Activated CD4-positive, alpha-beta T cell treated with anti-CD3 and anti-CD28 coated beads, Interleukin-2, amount 10 ng/mL, durations not matched to agents 7 days and 5 days (primary cell): ENCODE results near the gene UBR4. TPM values are rescaled to one million over a fixed set of nuclear protein-coding genes. Genes with fewer than 3 reads are reported as not detected.

ENCODE experiments used
- CTCF ChIA-PET: fragments of 350-600 bp; sonication (Branson Sonifier 250); formaldehyde crosslinking; loops from one replicate; lab custom pipeline; 2021; ENCODE audit warnings: antibody characterized with exemption; lab: Charles Lee
- POLR2A ChIA-PET: fragments of 350-600 bp; sonication (Branson Sonifier 250); formaldehyde crosslinking; loops from one replicate; lab custom pipeline; 2021; ENCODE audit warnings: antibody characterized with exemption; lab: Charles Lee
- DNase-seq: peaks from one replicate; pipeline ENCODE4 v3.0.0-alpha.2; 2020
- H3K27ac Mint-ChIP-seq: one replicate; pipeline ENCODE4 v1.8.0; 2021; ENCODE audit warnings: mild to moderate bottlenecking, moderate library complexity, mixed read lengths
- H3K27me3 Mint-ChIP-seq: one replicate; pipeline ENCODE4 v1.8.0; 2021; ENCODE audit warnings: mixed read lengths
- H3K36me3 Mint-ChIP-seq: one replicate; pipeline ENCODE4 v1.8.0; 2021; ENCODE audit warnings: low read depth, mixed read lengths
- H3K4me1 Mint-ChIP-seq: one replicate; pipeline ENCODE4 v1.8.0; 2021; ENCODE audit warnings: mixed read lengths
- H3K4me3 Mint-ChIP-seq: one replicate; pipeline ENCODE4 v1.8.0; 2021; ENCODE audit warnings: mild to moderate bottlenecking, moderate library complexity, mixed read lengths
- H3K9me3 Mint-ChIP-seq: one replicate; pipeline ENCODE4 v1.8.0; 2021; ENCODE audit warnings: mixed read lengths
- total RNA-seq, 2 experiments: library from RNA; stranded (reverse); gene quantifications; one replicate each; pipeline ENCODE4 v1.2.3, GENCODE V29; 2021

UBR4 gene
- total RNA-seq, 2 experiments from 2014 or later, result 116 to 125 TPM

DNA sequence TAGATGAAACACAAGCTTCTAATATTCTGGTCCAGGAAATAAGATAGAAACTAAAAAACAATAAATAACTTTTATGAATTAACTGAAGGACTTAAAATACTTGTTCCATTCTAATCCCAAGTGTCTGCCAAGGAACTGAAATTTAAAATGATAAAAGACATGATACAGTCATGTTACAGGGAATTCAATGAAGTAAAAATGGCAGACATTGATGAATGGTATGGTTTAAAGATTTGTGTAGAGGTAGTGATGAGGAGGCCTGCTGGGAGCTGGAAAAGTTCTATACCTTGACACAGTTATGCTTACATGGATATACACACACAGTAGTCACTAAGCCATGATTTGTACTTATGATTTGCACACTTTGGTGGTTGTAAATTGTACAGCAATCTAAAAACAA, 2.1 kb upstream of the UBR4 start:
- no peaks in the 10 kb centered on the region for H3K27me3 Mint-ChIP-seq
- peak overlapping the region; percentile 35 for H3K4me3 Mint-ChIP-seq
- peaks cover 59% of the 10 kb centered on the region for H3K4me1 Mint-ChIP-seq
- ChIA-PET POLR2A (no interaction called here), CTCF (interaction anchor here (1.3 kb wide), 1 partner anchor 39 kb away, joined by 3 read pairs; the partner anchor contains the start of genes EMC1 and MRTO4)
- H3K9me3 Mint-ChIP-seq, result no peaks in the 10 kb centered on the region
- H3K36me3 Mint-ChIP-seq, result peaks cover 26% of the 10 kb centered on the region
- H3K27ac Mint-ChIP-seq, result peak overlapping the region; percentile 36
- DNase-seq, result no peak

DNA sequence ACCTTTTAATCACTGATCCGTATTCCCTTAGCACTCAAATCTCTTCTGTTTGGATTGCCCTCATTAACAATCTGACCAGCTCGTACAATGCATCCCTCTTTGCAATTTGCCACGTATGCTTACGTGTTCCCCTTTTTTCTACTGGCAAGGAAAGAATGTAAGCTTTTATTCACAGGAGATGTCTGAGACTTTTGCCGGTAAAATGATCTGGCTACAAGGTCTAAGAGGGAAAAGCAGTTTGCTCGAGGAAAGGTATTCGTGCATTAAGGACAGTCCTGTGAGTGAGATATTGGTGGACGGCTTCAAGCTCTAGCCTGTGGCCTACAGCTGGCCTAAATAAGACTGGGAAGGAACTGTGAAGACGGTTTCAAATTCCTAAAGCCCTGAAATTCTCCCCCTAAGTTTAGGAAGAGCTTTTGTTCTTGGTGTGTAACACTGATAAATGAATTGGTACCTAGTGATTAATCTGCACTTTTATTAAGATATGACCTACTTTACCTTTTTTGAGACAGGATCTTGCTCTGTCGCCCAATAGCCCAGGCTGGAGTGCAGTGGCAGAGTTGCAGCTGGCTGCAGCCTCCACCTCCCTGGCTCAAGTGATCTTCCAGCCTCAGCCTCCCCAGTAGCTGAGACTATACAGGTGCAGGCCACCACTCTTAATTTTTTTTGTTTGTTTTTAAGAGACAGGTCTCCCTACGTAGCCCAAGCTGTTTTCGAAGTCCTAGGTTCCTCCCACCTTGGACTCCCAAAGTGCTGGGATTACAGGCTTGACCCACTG, 895 bp upstream of the UBR4 start:
- Mint-ChIP-seq H3K9me3 (no peaks in the 10 kb centered on the region), H3K4me3 (peak overlapping the region; percentile 93), H3K27ac (peak overlapping the region; percentile 97), H3K36me3 (peaks cover 27% of the 10 kb centered on the region), H3K4me1 (peaks cover 69% of the 10 kb centered on the region), H3K27me3 (no peaks in the 10 kb centered on the region)
- DNase-seq, result no peak
- ChIA-PET POLR2A (no interaction called here), CTCF (interaction anchor here (1.1 to 1.3 kb wide), 7 partner anchors 9 to 327 kb away, joined by 3 to 5 read pairs (median 3); partner anchors contain the start of genes EMC1 and MRTO4)

DNA sequence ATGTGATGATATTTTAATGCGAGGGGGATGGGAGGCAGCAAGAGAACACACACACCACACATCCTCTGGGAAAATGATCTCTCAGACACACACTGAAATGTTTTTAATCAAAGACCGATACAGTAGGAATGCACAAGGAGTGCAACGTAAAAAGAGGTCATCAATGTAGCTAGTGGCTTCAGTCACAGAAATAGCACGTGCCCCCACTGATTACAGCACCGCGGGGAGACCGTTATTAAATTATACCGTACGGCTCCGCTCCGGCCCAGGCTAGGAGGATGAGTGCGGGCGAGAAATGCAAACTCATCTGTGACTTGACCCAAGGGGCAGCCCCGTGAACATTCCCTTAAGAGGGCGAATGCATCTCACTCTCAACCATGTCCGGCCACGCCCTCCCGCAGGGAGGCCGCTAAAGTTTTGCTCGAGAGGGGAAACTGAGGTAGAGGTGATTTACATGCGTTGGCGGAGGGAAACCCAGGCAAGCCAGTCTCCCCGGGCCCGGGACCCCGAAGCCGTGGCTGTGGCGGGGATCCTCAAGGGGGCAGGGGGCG, 552 bp downstream of the UBR4 start:
- peaks cover 28% of the 10 kb centered on the region for H3K36me3 Mint-ChIP-seq
- peaks cover 77% of the 10 kb centered on the region for H3K4me1 Mint-ChIP-seq

DNA sequence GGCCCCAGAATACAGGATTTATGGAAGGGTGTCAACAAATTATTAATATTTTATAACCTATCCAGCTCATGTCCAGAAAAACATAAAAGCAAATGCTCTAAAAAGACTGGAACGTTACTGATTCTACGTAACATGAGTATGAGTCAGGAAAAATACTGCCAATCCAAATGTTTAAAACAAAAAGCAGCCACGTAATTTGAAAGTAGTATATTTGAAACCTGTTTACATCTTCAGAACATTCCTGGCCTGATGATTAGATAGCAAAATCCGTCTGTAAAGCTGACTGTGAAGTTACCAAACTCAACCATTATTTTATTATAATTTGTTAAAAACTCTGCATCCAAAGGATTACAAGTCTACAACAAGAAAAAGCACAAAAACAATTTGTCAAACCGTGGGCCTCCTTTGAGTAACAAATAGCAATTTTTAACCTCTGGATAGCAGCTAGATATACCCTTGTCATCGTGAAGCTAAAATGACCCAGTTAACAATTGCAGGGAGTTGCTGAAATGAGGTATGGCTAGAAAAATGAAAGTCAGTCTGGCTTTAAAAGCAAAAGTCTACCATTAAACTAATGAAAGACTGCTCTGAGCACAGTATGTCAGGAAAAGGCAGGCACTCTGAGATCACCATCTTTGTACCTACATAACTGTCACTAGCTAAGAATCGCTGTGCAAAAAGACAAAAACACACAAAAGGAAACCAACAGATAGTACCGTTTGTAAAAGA, 1.2 kb downstream of the UBR4 start:
- Mint-ChIP-seq H3K4me3 (peak overlapping the region; percentile 93), H3K36me3 (peaks cover 25% of the 10 kb centered on the region), H3K27me3 (no peaks in the 10 kb centered on the region), H3K9me3 (no peaks in the 10 kb centered on the region), H3K27ac (peak overlapping the region; percentile 97), H3K4me1 (peaks cover 74% of the 10 kb centered on the region)
- ChIA-PET CTCF (interaction anchor here (0.8 to 3.2 kb wide), 6 partner anchors 10 to 296 kb away, joined by 3 to 12 read pairs (median 5); no protein-coding TSS in a partner anchor), POLR2A (no interaction called here)
- DNase-seq, result no peak

More for the DNA sequence above, 552 bp downstream of the UBR4 start:
- peak overlapping the region; percentile 93 for H3K4me3 Mint-ChIP-seq
- peak; percentile 45 for DNase-seq
- H3K9me3 Mint-ChIP-seq, result no peaks in the 10 kb centered on the region
- no peaks in the 10 kb centered on the region for H3K27me3 Mint-ChIP-seq
- peak overlapping the region; percentile 97 for H3K27ac Mint-ChIP-seq
- ChIA-PET POLR2A (no interaction called here), CTCF (interaction anchor here (0.8 to 3.2 kb wide), 4 partner anchors 11 to 64 kb away, joined by 4 to 12 read pairs (median 6); no protein-coding TSS in a partner anchor)

DNA sequence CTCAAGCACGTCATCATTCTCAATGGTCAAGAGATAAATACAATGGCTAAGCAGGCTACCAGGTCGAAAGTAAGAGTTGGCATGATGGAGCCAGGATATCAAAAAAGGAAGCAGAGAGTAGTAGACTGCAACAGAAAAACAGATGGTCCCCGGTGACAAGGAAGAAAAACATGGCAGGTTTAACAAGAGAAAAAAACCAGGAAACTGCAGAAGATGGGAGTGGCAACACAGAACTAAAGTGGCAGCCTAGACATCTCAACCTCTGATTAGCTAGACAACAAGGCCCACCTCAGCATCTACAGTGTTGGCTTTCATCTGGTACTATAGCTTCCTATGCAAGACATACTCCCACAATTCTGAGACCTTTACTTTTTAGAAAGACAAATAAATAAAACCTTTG, 3.1 kb downstream of the UBR4 start:
- no peaks in the 10 kb centered on the region for H3K9me3 Mint-ChIP-seq
- H3K27ac Mint-ChIP-seq, result no peak overlapping the region
- DNase-seq, result no peak
- H3K4me3 Mint-ChIP-seq, result no peak overlapping the region
- peaks cover 72% of the 10 kb centered on the region for H3K4me1 Mint-ChIP-seq
- peaks cover 15% of the 10 kb centered on the region for H3K36me3 Mint-ChIP-seq
- no peaks in the 10 kb centered on the region for H3K27me3 Mint-ChIP-seq
- ChIA-PET CTCF (interaction anchor here (2.5 to 3.2 kb wide), 2 partner anchors 8 to 11 kb away, joined by 9 to 12 read pairs; no protein-coding TSS in a partner anchor), POLR2A (no interaction called here)

DNA sequence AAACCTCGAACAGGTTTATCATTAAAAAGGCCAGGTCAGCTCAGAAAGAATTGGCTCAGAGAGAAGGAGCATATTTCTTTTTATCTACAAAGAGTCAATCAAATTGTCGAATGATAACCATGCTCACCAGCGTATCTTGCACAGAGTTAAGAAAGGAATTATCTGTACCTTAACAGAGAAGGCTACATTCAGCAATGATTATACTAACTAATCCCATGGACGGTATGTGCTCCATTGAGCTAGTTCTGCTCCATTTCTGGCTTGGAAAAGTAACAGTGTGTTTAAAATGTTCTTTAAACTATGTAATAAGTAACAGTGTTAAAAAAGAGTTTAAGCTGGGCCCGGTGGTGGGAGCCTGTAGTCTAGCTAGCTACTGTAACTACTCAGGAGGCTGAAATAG, 4.2 kb downstream of the UBR4 start:
- H3K27me3 Mint-ChIP-seq, result no peaks in the 10 kb centered on the region
- peaks cover 68% of the 10 kb centered on the region for H3K4me1 Mint-ChIP-seq
- no peak overlapping the region for H3K4me3 Mint-ChIP-seq
- no peak overlapping the region for H3K27ac Mint-ChIP-seq
- ChIA-PET POLR2A (interaction anchor here (0.6 kb wide), 1 partner anchor 109 kb away, joined by 4 read pairs; no protein-coding TSS in a partner anchor), CTCF (interaction anchor here (0.7 kb wide), 1 partner anchor 53 kb away, joined by 3 read pairs; no protein-coding TSS in a partner anchor)
- H3K36me3 Mint-ChIP-seq, result peaks cover 13% of the 10 kb centered on the region
- no peaks in the 10 kb centered on the region for H3K9me3 Mint-ChIP-seq
- DNase-seq, result no peak

DNA sequence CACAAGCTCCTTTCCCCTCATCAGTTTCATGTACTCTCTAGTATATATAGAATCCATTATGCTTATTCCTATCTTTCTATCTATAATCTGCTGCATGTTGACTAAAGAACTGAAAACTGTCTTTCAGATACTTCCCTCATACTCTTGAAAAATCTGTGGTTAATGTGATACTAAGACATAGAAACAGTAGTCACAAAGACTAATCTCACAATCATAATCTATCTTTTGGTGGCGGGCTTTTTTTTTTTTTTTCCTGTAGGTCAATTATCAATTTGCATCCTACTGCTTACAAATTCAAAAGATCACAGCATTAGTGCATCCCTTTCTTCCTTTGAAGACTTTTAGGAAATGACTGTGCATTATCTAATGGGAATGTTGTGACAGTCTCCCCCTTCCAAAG, 4.7 kb downstream of the UBR4 start:
- no peaks in the 10 kb centered on the region for H3K27me3 Mint-ChIP-seq
- H3K36me3 Mint-ChIP-seq, result peaks cover 13% of the 10 kb centered on the region
- CTCF ChIA-PET, result interaction anchor here (0.7 kb wide), 1 partner anchor 53 kb away, joined by 3 read pairs; no protein-coding TSS in a partner anchor
- H3K9me3 Mint-ChIP-seq, result no peaks in the 10 kb centered on the region
- no peak for DNase-seq
- H3K27ac Mint-ChIP-seq, result peak overlapping the region; percentile 15
- POLR2A ChIA-PET, result interaction anchor here (0.6 kb wide), 1 partner anchor 109 kb away, joined by 4 read pairs; no protein-coding TSS in a partner anchor
- H3K4me3 Mint-ChIP-seq, result no peak overlapping the region
- peaks cover 67% of the 10 kb centered on the region for H3K4me1 Mint-ChIP-seq

DNA sequence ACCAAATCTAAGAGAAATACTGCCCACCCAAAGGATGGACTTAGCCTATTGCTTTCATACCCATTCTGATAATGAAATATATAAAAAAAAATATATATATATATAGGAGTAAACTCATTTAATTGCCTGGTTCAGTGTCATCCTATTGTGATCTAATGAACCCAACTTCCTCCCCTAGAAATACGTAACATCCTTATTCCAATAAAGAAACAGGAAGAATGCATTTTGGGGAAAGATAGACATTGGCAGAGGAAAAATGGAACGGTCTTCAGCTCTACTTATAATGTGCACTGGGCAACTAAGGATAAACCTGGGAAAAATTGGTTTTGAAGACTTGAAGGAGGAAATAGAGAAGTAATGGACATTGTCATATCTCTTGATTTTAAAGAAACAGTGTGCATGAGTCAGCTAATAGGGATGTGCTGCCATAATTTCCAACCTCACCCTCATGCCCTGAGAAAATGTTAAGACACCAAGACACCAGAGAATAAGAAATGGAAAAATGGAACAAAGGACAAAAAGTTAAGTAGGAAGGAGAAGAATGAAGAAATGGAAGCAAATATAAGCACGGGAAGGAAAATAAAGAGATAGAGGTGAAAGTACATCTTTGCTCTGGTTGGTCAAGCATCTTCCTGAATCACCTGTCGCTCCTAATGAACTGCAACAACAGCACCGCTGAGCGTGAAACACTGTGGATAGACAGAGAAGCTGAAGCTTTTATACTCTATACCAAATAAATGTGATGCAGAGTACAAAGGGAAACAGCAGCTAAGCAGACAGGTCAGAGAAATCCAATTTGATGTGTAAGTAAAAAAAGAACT, 5.4 kb downstream of the UBR4 start:
- ChIA-PET CTCF (interaction anchor here (1.0 kb wide), 1 partner anchor 15 kb away, joined by 3 read pairs; no protein-coding TSS in a partner anchor), POLR2A (no interaction called here)

DNA sequence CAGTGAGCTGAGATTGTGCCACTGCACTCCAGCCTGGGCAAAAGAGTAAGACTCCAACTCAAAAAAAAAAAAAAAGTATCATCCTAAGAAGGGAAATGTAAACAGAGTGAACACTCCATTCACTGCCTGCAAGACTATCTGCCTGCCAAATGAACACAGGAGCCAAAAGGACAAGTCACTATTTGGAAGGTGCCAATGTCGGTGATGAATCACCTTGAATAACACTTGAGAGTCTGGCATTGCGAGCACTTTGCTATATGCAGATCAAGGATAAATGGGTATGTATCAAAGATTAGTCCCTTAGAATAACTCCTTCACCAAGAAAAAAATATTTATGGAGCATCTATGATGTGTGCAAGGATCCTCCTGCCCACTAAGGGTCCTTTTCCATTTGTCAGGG, 6.6 kb downstream of the UBR4 start:
- Mint-ChIP-seq H3K27ac (no peak overlapping the region), H3K36me3 (peaks cover 19% of the 10 kb centered on the region), H3K27me3 (no peaks in the 10 kb centered on the region), H3K4me3 (no peak overlapping the region), H3K4me1 (peaks cover 57% of the 10 kb centered on the region), H3K9me3 (no peaks in the 10 kb centered on the region)
- ChIA-PET POLR2A (no interaction called here), CTCF (no interaction called here)
- no peak for DNase-seq

More for the DNA sequence above, 5.4 kb downstream of the UBR4 start:
- H3K27me3 Mint-ChIP-seq, result no peaks in the 10 kb centered on the region
- H3K4me3 Mint-ChIP-seq, result no peak overlapping the region
- no peak overlapping the region for H3K27ac Mint-ChIP-seq
- no peaks in the 10 kb centered on the region for H3K9me3 Mint-ChIP-seq
- no peak for DNase-seq
- H3K4me1 Mint-ChIP-seq, result peaks cover 66% of the 10 kb centered on the region
- H3K36me3 Mint-ChIP-seq, result peaks cover 12% of the 10 kb centered on the region

DNA sequence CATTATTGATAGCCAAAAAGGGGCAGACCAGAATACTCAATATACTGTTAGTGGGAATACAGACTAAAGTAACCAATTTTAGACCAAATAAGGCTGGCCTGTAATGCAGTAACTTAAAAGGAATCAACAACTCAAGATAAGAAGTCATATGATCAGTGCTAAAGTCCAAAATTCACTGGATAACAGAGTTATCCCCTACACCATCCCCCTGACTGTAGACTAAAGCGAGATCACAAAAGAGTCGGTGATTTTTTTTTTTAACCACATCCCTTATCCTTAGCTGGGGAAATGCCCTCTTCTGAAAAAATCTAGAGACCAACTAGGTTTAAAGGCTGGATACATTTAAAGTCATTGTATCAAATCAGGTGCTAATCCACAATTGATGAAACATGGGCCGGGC, 7.7 kb downstream of the UBR4 start:
- H3K4me1 Mint-ChIP-seq, result peaks cover 48% of the 10 kb centered on the region

DNA sequence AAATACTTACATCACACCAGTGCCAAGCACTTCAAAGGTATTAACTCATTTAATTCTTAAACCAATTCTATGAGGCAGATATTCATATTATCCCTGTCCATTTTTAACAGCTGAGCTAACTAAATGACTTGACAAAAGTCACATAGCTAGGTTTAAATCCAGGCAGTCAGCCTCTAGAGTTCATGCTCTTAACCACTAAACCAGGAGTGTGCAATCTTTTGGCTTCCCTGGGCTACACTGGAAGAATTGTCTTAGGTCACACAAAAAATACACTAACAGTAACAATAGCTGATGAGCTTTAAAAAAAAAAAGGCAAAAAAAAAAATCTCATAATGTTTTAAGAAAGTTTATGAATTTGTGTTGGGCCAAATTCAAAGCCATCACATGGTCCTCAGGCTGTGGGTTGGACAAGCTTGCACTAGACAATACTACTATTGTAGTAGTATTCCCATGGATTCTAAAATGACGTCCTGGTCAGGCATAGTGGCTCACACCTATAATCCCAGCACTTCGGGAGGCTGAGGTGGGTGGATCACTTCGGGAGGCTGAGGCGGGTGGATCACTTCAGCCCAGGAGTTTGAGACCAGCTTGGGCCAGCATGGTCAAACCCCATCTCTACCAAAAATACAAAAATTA, 10.0 kb downstream of the UBR4 start:
- H3K4me1 Mint-ChIP-seq, result peaks cover 28% of the 10 kb centered on the region
- no peak overlapping the region for H3K27ac Mint-ChIP-seq
- POLR2A ChIA-PET, result no interaction called here
- DNase-seq, result no peak
- no peaks in the 10 kb centered on the region for H3K9me3 Mint-ChIP-seq
- CTCF ChIA-PET, result interaction anchor here (0.6 to 2.8 kb wide), 9 partner anchors 8 to 287 kb away, joined by 3 to 12 read pairs (median 4); no protein-coding TSS in a partner anchor
- no peak overlapping the region for H3K4me3 Mint-ChIP-seq
- H3K36me3 Mint-ChIP-seq, result peaks cover 38% of the 10 kb centered on the region
- H3K27me3 Mint-ChIP-seq, result no peaks in the 10 kb centered on the region

More for the DNA sequence above, 7.7 kb downstream of the UBR4 start:
- peaks cover 29% of the 10 kb centered on the region for H3K36me3 Mint-ChIP-seq
- no peak overlapping the region for H3K27ac Mint-ChIP-seq
- no peaks in the 10 kb centered on the region for H3K9me3 Mint-ChIP-seq
- CTCF ChIA-PET, result interaction anchor here (1.2 to 1.7 kb wide), 3 partner anchors 8 to 296 kb away, joined by 3 to 4 read pairs (median 3); no protein-coding TSS in a partner anchor
- no peaks in the 10 kb centered on the region for H3K27me3 Mint-ChIP-seq
- H3K4me3 Mint-ChIP-seq, result no peak overlapping the region
- no peak for DNase-seq
- POLR2A ChIA-PET, result no interaction called here
